H7 (cell line): ENCODE measurements around the gene PPP1R13L. TPM values are rescaled to one million over a fixed set of nuclear protein-coding genes. Genes with fewer than 3 reads are reported as not detected.

Experiments used
- DNase-seq: peaks from one replicate; pipeline ENCODE4 v3.0.0; 2012
- H3K27me3 ChIP-seq: 2 replicates; pipeline ENCODE4 v1.6.0; 2011; ENCODE audit warnings: mild to moderate bottlenecking, low read length; ENCODE audit not compliant: control insufficient read depth, insufficient read depth
- H3K36me3 ChIP-seq: replicated peaks from 2 replicates; pipeline ENCODE4 v1.5.1; 2011; ENCODE audit warnings: low read length; ENCODE audit not compliant: control insufficient read depth, insufficient read depth
- H3K4me3 ChIP-seq: 2 replicates; pipeline ENCODE4 v1.5.1; 2011; ENCODE audit warnings: low read depth, mild to moderate bottlenecking, control low read depth, low read length, moderate library complexity; ENCODE audit not compliant: insufficient read depth
- total RNA-seq: library from RNA; depleted of rRNA; stranded (reverse); fragments of >200 nt; shearing (Covaris generic); gene quantifications from 2 replicates; pipeline ENCODE4 v1.2.3, GENCODE V29; 2014; rRNA removed

The PPP1R13L gene, protein sequence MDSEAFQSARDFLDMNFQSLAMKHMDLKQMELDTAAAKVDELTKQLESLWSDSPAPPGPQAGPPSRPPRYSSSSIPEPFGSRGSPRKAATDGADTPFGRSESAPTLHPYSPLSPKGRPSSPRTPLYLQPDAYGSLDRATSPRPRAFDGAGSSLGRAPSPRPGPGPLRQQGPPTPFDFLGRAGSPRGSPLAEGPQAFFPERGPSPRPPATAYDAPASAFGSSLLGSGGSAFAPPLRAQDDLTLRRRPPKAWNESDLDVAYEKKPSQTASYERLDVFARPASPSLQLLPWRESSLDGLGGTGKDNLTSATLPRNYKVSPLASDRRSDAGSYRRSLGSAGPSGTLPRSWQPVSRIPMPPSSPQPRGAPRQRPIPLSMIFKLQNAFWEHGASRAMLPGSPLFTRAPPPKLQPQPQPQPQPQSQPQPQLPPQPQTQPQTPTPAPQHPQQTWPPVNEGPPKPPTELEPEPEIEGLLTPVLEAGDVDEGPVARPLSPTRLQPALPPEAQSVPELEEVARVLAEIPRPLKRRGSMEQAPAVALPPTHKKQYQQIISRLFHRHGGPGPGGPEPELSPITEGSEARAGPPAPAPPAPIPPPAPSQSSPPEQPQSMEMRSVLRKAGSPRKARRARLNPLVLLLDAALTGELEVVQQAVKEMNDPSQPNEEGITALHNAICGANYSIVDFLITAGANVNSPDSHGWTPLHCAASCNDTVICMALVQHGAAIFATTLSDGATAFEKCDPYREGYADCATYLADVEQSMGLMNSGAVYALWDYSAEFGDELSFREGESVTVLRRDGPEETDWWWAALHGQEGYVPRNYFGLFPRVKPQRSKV
- 12.8 and 18.9 TPM in 2 replicates for total RNA-seq

DNA sequence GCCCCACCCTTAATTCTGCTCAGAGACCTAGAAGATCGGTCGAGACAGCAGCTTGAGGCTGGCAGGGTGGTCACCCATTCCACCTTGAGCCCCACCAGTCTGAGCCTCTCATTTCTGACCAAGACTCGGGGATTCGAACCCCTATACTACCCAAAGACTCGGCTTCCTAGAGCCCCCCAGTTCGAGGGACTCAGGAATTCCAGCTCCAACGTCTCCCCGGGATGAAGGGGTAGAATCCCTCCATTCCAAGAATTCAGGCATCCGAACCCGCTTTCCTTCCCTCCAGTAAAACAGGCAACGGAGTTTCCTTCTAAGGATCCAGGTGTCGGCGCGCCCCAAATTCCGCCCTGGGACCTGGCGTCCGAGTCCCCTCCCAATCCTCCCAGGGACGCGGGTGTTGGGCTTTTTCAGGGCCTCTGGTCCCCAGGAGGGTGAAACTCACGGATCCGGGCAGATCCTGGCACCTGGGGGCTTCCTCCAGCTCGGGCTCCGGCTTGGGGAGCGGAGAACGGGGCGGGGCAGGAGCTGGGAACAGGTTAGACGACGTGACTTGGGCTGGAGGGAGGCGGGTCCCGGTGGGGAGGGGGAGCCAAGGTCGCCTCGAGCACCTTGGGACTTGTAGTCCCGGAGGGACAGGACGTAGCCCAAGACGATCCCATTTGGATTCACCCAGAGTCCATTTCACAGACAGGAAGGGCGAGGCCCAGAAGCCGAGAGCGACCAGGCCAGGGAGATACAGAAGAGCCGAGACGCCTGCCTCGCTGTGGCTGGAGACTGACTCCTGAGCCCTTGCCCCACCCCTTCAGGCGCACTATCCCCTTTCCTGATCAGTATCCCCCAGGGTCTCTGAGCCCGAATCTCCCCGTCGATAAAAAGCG is at the start of gene PPP1R13L:
Gene PPP1R13L, minus strand, starts transcription at position 513 of the 878 bp plus-strand sequence. CDS start 6,751 bp downstream, outside the sequence.
- H3K36me3 ChIP-seq, result peaks cover 1% of the 10 kb centered on the region
- peak within 1 kb of the TSS; percentile 76 for H3K4me3 ChIP-seq
- H3K27me3 ChIP-seq, result no peaks in the 10 kb centered on the region
- DNase-seq, result peak; percentile 97

DNA sequence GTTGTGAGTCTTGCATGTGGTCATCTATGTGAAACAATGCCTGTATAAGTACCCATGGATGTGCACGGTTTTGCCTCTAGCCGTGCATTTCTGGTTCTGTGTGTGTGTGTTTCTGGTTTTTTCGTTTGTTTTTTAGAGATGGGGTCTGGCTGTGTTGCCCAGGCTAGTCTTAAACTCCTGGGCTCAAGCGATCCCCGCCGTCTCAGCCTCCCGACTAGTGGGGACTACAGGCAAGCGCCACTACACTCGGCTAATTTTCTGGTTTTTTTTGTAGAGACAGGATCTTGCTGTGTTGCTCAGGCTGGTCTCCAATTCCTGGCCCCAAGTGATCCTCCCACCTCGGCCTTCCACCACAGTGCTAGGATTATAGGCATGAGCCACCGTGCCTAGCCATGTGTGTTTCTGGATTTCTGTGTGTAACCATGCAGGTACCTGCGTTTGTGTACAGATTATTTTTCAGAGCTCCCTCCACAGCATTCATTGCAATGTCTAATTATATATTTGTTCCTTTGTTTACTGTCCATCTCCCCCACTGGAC is 47.0 kb upstream of the PPP1R13L start:
- Histone ChIP-seq H3K27me3 (peaks cover 7% of the 10 kb centered on the region; the same call in 1 of the 2 replicates), H3K4me3 (no peak overlapping the region), H3K36me3 (no peaks in the 10 kb centered on the region)
- no peak for DNase-seq

DNA sequence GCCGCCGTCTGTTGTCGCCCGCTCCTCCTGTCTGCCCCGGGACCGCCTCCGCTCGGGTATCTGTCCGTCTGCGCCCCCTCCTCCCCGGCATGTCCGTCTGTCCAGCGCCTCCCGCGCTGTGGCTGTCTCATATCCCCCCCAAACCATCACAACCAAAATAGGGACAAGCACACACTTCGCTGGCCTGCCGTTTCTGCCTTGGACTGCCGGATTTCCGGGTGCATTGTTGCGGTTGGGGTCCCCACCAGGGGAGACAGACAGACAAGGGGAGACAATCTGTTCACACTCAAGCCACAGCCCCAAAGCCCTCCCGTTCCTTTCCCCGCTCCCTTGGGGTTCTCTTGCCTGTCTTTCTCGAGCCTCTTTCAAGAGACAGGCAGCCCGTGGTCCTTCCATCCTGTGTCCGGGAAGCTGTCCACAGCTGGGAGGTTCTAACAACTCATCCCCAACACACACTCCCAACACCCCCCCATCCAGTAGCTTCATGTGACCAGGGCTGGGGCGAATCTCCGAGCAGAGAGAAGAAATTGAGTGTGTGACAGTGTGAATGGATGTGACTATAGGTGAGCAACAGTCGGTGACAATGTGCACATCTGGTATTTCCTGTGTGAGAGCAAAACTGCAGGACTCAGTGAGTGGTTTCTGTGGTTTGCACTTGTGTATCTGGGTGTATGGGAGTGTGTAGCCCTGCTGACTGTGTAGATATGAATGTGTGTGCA is 46.4 kb upstream of the PPP1R13L start:
- Histone ChIP-seq H3K4me3 (peak overlapping the region; percentile 52), H3K36me3 (no peaks in the 10 kb centered on the region), H3K27me3 (peaks cover 7% of the 10 kb centered on the region; the same call in 1 of the 2 replicates)
- peak; percentile 52 for DNase-seq

DNA sequence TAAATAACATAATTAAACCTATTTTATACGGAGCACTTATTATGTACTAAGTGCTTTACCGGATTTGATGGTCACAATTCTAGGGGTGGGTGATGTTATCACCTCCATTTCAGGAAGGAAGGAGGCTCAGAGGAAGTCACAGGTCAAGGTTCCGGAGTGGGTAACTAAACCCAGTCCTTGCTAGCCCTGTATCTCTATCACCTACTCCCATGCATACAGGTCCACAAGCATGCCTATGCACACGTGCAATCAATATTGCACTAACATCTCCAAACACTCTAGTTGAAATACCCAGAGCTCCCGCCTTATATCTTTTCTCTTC is 45.1 kb upstream of the PPP1R13L start:
- no peak for DNase-seq
- Histone ChIP-seq H3K36me3 (no peaks in the 10 kb centered on the region), H3K4me3 (peak overlapping the region; percentile 52), H3K27me3 (peaks cover 7% of the 10 kb centered on the region; the same call in 1 of the 2 replicates)

DNA sequence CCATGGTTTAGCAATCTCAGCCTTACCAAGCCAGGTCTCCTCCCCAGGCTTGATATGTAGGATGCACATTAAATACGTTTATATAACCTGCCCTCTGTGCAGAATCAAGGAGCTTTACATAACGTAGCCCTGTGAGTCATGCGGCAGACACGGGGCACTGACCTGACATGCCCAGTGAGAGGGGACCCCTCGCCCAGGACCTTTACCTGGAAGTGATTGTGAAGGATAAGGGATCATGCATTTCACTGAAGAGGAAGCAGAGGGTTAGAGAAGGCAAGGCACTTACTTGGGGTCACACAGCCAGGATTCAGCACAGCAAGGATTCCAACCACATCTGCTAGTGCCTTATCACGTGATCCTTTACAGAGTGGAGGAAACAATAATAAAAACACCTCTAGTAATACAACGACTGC is 44.0 kb upstream of the PPP1R13L start:
- no peaks in the 10 kb centered on the region for H3K36me3 ChIP-seq
- H3K4me3 ChIP-seq, result no peak overlapping the region
- H3K27me3 ChIP-seq, result peaks cover 7% of the 10 kb centered on the region; the same call in 1 of the 2 replicates
- DNase-seq, result no peak

DNA sequence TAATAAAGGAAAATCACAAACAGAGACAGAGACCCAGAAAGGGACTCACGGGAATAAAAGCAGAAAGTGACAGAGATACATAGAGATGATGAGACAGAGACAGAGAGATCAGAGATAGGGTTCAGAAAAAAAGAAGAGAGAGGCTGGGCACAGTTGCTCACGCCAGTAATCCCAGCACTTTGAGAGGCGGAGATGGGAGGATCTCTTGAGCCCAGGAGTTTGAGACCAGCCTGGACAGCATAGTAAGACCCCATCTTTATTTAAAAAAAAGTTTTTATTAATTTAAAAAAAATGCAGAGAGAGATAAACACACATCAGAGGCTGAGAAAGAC is 43.5 kb upstream of the PPP1R13L start:
- peaks cover 7% of the 10 kb centered on the region; the same call in 1 of the 2 replicates for H3K27me3 ChIP-seq

DNA sequence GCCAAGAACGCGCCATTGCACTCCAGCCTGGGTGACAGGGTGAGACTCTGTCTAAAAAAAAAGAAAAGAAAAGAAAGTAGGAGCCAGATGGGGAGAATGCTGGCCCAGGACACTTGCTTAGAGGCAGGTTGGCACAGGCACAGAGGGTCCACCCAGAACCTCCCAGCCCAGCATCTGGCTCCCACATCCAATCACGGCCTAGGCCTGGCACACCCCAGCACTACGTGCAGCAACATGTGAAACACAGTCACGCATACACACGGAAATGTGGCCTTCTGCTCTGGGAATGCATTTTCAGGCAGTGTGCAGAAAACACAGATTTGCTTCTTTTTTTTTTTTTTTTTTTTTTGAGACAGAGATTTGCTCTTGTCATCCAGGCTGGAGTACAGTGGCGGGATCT is 42.1 kb upstream of the PPP1R13L start:
- no peak for DNase-seq
- no peak overlapping the region for H3K4me3 ChIP-seq
- H3K27me3 ChIP-seq, result peaks cover 7% of the 10 kb centered on the region; the same call in 1 of the 2 replicates
- H3K36me3 ChIP-seq, result no peaks in the 10 kb centered on the region

More for the DNA sequence above, 43.5 kb upstream of the PPP1R13L start:
- Histone ChIP-seq H3K36me3 (no peaks in the 10 kb centered on the region), H3K4me3 (no peak overlapping the region)
- no peak for DNase-seq

DNA sequence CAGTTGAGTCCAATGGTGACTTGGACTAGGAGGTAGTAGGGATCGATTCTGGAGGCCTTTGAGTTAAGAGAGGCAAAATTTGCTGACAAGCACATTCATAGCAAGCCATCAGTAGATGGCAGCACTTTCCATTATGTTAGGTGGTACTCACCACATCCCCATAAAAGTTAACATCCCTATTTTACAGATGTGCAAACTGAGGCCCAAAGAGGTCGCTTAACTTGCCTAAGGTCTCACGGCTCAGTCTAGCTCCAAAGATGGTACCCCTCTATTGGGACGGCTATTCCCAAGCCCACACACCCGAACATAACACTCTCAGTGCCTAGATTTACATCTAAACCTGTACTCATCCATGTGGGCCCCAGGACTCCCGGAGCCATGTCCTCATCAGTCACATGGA is 41.4 kb upstream of the PPP1R13L start:
- H3K36me3 ChIP-seq, result no peaks in the 10 kb centered on the region
- DNase-seq, result peak; percentile 60
- H3K27me3 ChIP-seq, result peaks cover 4% of the 10 kb centered on the region; the same call in 1 of the 2 replicates
- no peak overlapping the region for H3K4me3 ChIP-seq

DNA sequence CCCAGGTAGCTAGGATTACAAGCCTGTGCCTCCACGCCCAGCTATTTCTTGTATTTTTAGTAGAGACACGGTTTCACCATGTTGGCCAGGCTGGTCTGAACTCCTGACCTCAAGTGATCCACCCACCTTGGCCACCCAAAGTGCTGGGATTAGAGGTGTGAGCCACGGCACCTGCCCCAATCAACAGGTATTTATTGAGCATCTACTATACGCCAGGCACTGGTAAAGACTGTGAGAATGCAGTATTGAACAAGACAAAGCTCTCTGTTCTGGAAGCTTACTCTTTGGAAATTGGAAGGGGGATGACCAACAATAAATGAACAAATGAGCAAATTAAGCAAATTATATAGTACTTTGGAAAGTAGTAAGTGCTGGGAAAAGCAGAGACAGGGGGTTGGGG is 40.3 kb upstream of the PPP1R13L start:
- no peak for DNase-seq
- no peaks in the 10 kb centered on the region for H3K27me3 ChIP-seq
- H3K36me3 ChIP-seq, result no peaks in the 10 kb centered on the region
- no peak overlapping the region for H3K4me3 ChIP-seq

DNA sequence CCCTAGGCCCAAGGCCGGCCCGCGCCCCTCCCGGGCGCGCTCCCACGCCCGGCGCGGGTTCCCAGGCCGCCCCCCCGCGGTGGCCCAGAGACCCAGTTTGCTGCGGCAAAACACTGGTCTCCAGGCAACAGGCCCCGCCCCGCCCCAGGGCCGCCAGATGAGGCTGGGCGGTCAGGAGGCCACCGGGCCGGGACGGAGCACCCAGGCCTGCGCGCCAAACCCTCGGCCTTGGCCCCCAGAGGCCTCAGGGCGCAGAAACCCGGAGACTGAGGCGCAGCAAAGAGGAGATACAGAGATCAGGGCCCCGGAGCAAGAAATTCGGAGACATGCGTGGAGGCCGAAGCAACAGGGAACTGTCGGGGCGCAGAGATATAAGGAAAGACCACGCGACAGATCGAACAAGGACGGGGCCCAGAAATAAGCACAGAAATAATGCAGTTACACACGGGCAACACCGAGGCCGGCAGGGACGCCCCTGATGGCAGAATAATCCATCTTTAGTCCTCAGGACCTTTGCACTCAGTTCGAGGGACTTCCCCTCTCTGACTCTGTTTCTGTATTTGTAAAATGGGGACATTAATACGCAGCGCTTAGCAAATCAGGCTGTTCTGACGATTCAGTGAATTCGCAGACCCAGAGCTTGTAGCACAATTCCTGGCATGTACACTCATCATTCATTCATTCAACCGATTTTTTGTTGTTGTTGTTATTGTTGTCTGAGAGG is 39.6 kb upstream of the PPP1R13L start:
- H3K36me3 ChIP-seq, result no peaks in the 10 kb centered on the region
- peak overlapping the region; percentile 69 for H3K4me3 ChIP-seq
- H3K27me3 ChIP-seq, result no peaks in the 10 kb centered on the region

DNA sequence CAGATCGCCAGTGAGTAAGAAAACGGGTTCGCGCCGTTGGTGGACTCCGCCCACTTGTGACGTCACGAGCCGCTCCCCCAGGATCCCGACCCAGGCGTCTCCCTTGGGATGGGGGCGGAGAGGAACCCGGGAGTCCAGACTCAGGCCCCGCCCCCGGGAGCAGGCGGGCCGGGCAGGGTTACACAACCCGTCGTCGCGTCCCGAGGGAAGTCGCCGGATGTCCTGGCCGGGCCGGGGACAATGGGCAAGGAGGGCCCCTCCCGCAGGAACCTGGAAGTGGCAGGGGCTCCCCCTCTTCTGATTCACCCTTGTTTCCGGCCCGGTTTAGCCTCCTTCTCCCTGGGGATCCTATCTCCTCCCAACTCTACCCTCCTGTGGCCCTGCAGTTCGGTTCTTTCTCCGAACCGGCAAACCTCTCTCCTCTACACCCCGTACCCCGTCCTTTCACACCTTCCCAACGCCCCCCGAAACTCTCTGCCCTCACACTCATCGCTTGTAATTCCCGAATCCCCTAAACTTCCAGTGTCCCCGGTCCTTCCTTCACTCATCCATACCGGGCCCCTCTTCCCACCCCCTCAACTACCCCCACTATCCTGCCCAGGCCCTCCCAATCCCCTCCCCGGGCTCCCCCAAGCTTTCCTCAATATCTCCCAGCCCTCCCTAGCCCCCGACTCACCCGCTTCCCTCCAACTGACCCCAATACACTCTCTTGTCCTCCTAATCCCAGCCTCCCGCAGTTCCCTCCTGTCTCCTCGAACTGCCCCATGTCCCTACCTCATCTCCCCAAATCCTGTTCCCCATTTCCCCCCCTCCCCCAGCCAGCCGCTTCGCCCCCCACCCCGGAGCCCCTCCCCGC is 38.8 kb upstream of the PPP1R13L start:
- Histone ChIP-seq H3K27me3 (no peaks in the 10 kb centered on the region), H3K36me3 (no peaks in the 10 kb centered on the region), H3K4me3 (peak overlapping the region; percentile 69)
- peak; percentile 98 for DNase-seq

More for the DNA sequence above, 39.6 kb upstream of the PPP1R13L start:
- DNase-seq, result peak; percentile 98

DNA sequence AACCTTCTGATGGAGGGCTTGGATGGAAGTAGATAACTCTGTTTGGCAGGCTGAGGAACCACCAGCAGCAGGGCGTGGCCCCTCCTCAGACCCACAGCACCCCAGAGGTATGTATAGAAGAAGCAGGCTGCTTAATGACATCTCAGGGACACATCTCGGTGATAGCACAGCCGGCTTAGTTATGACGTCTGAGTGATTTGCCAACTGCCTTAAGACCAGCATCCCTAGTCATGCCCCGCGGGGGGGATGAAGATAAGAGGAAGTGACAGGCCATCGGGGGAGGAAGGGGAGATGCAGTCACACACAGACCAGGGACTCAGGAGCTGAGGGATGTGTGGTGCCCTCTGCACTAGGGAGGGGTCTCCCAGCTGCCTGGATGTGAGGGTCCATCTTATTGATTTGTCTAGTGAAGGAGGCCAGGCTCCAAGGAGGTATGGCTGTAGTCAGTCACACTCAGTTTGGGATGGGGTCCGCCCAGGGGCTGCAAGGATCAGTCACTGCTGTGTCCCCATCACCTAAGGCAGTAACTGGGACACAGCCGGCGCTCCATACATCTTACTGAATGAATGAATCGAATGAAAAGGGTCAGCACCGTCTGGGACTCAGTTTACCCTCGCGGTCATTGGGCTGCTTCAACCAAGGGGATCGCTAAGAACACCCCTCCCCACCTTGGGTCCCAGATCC is 38.1 kb upstream of the PPP1R13L start:
- Histone ChIP-seq H3K36me3 (no peaks in the 10 kb centered on the region), H3K4me3 (peak overlapping the region; percentile 69), H3K27me3 (no peaks in the 10 kb centered on the region)
- peak; percentile 55 for DNase-seq
